Measurements from ENCODE around the gene MUC5B.

MUC5B gene

GRCh38 chr11:1271406-1271805, 48.5 kb downstream of the MUC5B start:
- in situ Hi-C loops (cut with HindIII; ENCODE audit: low sequenced_read_pairs): no loop called here
- no peak for DNase-seq (ENCODE audit: low read depth, low spot score)
- no peak for TF ChIP-seq CTCF (IDR thresholded peaks at IDR 0.05; ENCODE audit: low read depth, low read length)

GRCh38 chr11:1271927-1272326, 49.1 kb downstream of the MUC5B start:
- no peak overlapping the region for H3K4me3 ChIP-seq (ENCODE audit: low read depth, low read length)
- no peak for DNase-seq (ENCODE audit: low read depth, low spot score)
- in situ Hi-C loops (cut with HindIII; ENCODE audit: low sequenced_read_pairs): no loop called here
- no peak for TF ChIP-seq CTCF (IDR thresholded peaks at IDR 0.05; ENCODE audit: low read depth, low read length)

More at GRCh38 chr11:1271406-1271805, 48.5 kb downstream of the MUC5B start:
- no peak overlapping the region for H3K4me3 ChIP-seq (ENCODE audit: low read depth, low read length)

DNA sequence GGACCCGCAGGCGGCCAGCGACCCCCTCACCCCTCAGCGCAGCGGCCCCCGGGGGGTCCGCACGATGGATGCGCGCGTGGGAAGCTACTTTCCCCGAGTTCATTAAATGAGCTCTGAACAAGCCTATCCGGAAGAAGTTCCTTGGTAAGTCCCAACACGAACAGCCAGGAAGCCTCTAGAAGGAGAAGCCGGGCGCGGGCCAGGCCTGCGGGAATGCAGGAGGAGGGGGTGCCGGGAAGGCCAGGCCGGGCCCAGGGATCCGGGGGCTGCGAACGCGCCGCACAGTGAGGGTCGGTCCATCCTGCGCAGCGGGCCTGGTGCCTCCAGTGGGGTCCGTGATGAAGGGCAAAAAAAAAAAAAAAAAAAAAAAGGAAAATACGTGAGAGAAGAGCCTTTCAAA, 49.7 kb downstream of the MUC5B start:
- DNase-seq (ENCODE audit: low read depth, low spot score): no peak
- no peak for TF ChIP-seq CTCF (IDR thresholded peaks at IDR 0.05; ENCODE audit: low read depth, low read length)
- no peak overlapping the region for H3K4me3 ChIP-seq (ENCODE audit: low read depth, low read length)
- in situ Hi-C loops (cut with HindIII; ENCODE audit: low sequenced_read_pairs): no loop called here

DNA sequence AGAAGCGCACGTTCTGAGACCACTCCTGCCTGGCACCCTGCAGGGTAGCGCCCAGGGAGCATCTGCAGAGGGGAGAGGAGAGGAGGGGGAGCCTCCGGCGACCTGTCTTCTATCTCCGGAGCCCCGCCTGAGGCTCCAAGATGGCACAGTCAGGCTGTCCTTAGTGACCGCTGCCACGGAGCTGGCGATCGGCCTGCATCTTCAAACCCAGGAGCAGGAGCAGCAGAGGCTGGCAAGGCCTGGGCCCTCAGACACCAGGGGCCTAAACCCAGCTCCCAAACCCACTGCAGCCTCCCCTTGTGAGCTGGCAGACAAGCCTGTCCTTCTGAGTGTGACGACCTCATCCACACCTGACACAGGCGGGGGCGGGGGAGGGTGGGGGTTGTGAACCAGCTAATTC, 51.6 kb downstream of the MUC5B start:
- no peak for DNase-seq (ENCODE audit: low read depth, low spot score)
- no peak overlapping the region for H3K4me3 ChIP-seq (ENCODE audit: low read depth, low read length)
- TF ChIP-seq CTCF (IDR thresholded peaks at IDR 0.05; ENCODE audit: low read depth, low read length): no peak
- in situ Hi-C loops (cut with HindIII; ENCODE audit: low sequenced_read_pairs): no loop called here

DNA sequence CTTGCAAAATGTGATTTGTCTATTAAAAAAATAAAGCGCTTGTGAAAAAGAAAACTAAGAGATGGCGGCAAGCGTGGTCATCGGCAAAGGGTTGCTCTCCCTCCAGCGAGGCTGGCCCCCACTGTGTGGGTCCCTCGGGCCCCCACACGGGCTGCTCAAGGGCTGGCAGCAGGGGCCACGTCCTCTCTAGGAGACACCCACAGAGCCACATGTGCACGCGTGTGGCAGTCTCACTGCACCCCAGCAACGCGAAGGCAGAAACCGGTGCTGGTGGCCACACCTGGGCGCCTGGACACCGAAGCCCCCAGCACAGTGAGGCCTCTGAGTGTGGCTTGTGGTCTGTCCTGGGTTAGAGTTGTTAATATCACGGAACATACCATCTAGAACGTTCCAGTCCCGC, 52.2 kb downstream of the MUC5B start:
- TF ChIP-seq CTCF (IDR thresholded peaks at IDR 0.05; ENCODE audit: low read depth, low read length): no peak
- in situ Hi-C loops (cut with HindIII; ENCODE audit: low sequenced_read_pairs): no loop called here
- no peak overlapping the region for H3K4me3 ChIP-seq (ENCODE audit: low read depth, low read length)
- DNase-seq (ENCODE audit: low read depth, low spot score): no peak

GRCh38 chr11:1276041-1276790, 53.4 kb downstream of the MUC5B start:
- no peak for TF ChIP-seq CTCF (IDR thresholded peaks at IDR 0.05; ENCODE audit: low read depth, low read length)
- no peak overlapping the region for H3K4me3 ChIP-seq (ENCODE audit: low read depth, low read length)
- in situ Hi-C loops (cut with HindIII; ENCODE audit: low sequenced_read_pairs): no loop called here
- DNase-seq (ENCODE audit: low read depth, low spot score): no peak
